ENCODE data around the gene CLCA1.

GRCh38 chr1:86445919-86446318 is 22.8 kb upstream of the CLCA1 start:
- TF ChIP-seq POLR2A (IDR thresholded peaks at IDR 0.05; ENCODE audit: extremely low read depth, insufficient read length) (no peak), CTCF (IDR thresholded peaks at IDR 0.05; ENCODE audit: low read depth, low read length) (no peak)
